Measurements from ENCODE around the gene DOK4. TPM values are rescaled to one million over a fixed set of nuclear protein-coding genes. Genes with fewer than 3 reads are reported as not detected.

The DOK4 gene
- total and polyA plus RNA-seq, 2 donors (not counting 3 experiments of a cell fraction or from before 2014, with no cell fraction given) = 22.3 to 23.4 TPM

- H3K4me1 ChIP-seq (ENCODE audit: control insufficient read depth, extremely low read depth, insufficient read depth, low read length) = peaks cover 32% of the 10 kb centered on the region
- no peak for TF ChIP-seq POLR2A (IDR thresholded peaks at IDR 0.05; ENCODE audit: low read depth, low read length)
- no peak for TF ChIP-seq MYC (IDR thresholded peaks at IDR 0.05; ENCODE audit: low read depth, low read length)
- no peak for TF ChIP-seq EZH2 (IDR thresholded peaks at IDR 0.05; ENCODE audit: borderline replicate concordance, low read depth, low read length, severe bottlenecking)
- TF ChIP-seq, protein P1, sequence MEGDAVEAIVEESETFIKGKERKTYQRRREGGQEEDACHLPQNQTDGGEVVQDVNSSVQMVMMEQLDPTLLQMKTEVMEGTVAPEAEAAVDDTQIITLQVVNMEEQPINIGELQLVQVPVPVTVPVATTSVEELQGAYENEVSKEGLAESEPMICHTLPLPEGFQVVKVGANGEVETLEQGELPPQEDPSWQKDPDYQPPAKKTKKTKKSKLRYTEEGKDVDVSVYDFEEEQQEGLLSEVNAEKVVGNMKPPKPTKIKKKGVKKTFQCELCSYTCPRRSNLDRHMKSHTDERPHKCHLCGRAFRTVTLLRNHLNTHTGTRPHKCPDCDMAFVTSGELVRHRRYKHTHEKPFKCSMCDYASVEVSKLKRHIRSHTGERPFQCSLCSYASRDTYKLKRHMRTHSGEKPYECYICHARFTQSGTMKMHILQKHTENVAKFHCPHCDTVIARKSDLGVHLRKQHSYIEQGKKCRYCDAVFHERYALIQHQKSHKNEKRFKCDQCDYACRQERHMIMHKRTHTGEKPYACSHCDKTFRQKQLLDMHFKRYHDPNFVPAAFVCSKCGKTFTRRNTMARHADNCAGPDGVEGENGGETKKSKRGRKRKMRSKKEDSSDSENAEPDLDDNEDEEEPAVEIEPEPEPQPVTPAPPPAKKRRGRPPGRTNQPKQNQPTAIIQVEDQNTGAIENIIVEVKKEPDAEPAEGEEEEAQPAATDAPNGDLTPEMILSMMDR (IDR thresholded peaks at IDR 0.05; ENCODE audit: extremely low read depth in 1 of 2, insufficient read depth in 1 of 2, low read depth in 1 of 2, low read length in 2 of 2) = no peak
- no peak for TF ChIP-seq MAX (IDR thresholded peaks at IDR 0.05; ENCODE audit: insufficient read depth, insufficient read length)
- no peak for TF ChIP-seq GATA2 (IDR thresholded peaks at IDR 0.05; ENCODE audit: insufficient read depth, insufficient read length, low read depth, low read length)
- no peak for TF ChIP-seq JUN (IDR thresholded peaks at IDR 0.05; ENCODE audit: borderline replicate concordance, insufficient read depth, insufficient read length, low read depth)
- no peak for TF ChIP-seq FOS (IDR thresholded peaks at IDR 0.05; ENCODE audit: borderline replicate concordance, insufficient read depth, low read length)
- no peak for TF ChIP-seq POLR2AphosphoS5 (IDR thresholded peaks at IDR 0.05; ENCODE audit: insufficient read depth, low read depth, low read length)
- H3K9me3 ChIP-seq (replicated peaks; ENCODE audit: control insufficient read depth, insufficient read depth, low read length) = no peaks in the 10 kb centered on the region
- H3K4me3 ChIP-seq (replicated peaks in 1 of 3; ENCODE audit: insufficient read depth in 1 of 3, low read depth in 1 of 3, low read length in 3 of 3) = no peak overlapping the region
- H4K20me1 ChIP-seq (replicated peaks; ENCODE audit: control insufficient read depth, extremely low read depth, insufficient read depth, low read length) = no peaks in the 10 kb centered on the region
- intact Hi-C loops (cut with micrococcal nuclease) (no loop called here), dilution Hi-C loops (cut with MboI; ENCODE audit: extremely low pct_ligation_motif_present, low sequenced_read_pairs) (no loop called here)
- BruUV-seq (replicated peaks) = no TSS peak
- CTCF ChIA-PET = interaction anchor here (1.8 kb wide), 1 partner anchor 11 kb away, joined by 9 read pairs; no protein-coding TSS in a partner anchor
- FAIRE-seq (no peak), DNase-seq (ENCODE audit: low read depth, low spot score) (no peak)
- no peaks in the 10 kb centered on the region for H3K36me3 ChIP-seq (ENCODE audit: control insufficient read depth in 2 of 2, extremely low read depth in 1 of 2, insufficient read depth in 2 of 2, low read length in 2 of 2)
- no peaks in the 10 kb centered on the region for H3K27me3 ChIP-seq (ENCODE audit: control insufficient read depth in 2 of 2, insufficient read depth in 2 of 2, low read length in 2 of 2)
- POLR2A ChIA-PET = no interaction called here
- no peak overlapping the region for H2AFZ ChIP-seq (ENCODE audit: low read depth, low read length)
- H3K9me1 ChIP-seq (replicated peaks; ENCODE audit: control insufficient read depth, extremely low read depth, insufficient read depth, low read length) = no peaks in the 10 kb centered on the region
- no peak overlapping the region for H3K27ac ChIP-seq (ENCODE audit: insufficient read depth, low read depth, low read length)
- no peak overlapping the region for H3K4me2 ChIP-seq (ENCODE audit: insufficient read depth, low read length)
- H3K9ac ChIP-seq (replicated peaks; ENCODE audit: extremely low read depth, insufficient read depth, low read length) = no peak overlapping the region
- H3K79me2 ChIP-seq (ENCODE audit: control insufficient read depth, insufficient read depth, low read length) = no peaks in the 10 kb centered on the region
These were observed 44.9 kb upstream of the DOK4 start for GRCh38 chr16:57531253-57531575.

Data from endothelial cell of umbilical vein (primary cell).